A673 (cell line): ENCODE results near the gene HAS3. TPM values are rescaled to one million over a fixed set of nuclear protein-coding genes. Genes with fewer than 3 reads are reported as not detected.

Source experiments
- BruUV-seq: library from RNA; stranded (reverse); fragments of 400-500 nt; replicated peaks from 2 replicates; lab custom pipeline; 2021; lab: Mats Ljungman, UMichigan
- CTCF ChIA-PET: fragments of 300-600 bp; sonication (Branson Sonifier 250); formaldehyde crosslinking; loops from one replicate; lab custom pipeline; 2022; ENCODE audit warnings: antibody characterized with exemption; lab: Charles Lee
- POLR2A ChIA-PET: fragments of 300-600 bp; sonication (Branson Sonifier 250); formaldehyde crosslinking; loops from one replicate; lab custom pipeline; 2022; ENCODE audit warnings: antibody characterized with exemption; ENCODE audit not compliant: low non-redundant PET; lab: Charles Lee
- DNase-seq: peaks from one replicate; pipeline ENCODE4 v3.0.0-alpha.2; 2015; ENCODE audit warnings: low spot score
- H3K27ac ChIP-seq: fragments of 200-600 bp; sonication (generic); 2 replicates; pipeline ENCODE4 v1.5.1; 2016; ENCODE audit warnings: mixed run types, low read depth, mild to moderate bottlenecking, mixed read lengths, antibody characterized with exemption, low read length; ENCODE audit not compliant: poor library complexity, severe bottlenecking
- H3K27me3 ChIP-seq: fragments of 200-600 bp; sonication (generic); replicated peaks from 2 replicates; pipeline ENCODE4 v1.6.1; 2017; ENCODE audit warnings: mixed run types, low read depth, mild to moderate bottlenecking, mixed read lengths, antibody characterized with exemption, low read length; ENCODE audit not compliant: insufficient read depth, poor library complexity
- H3K36me3 ChIP-seq: fragments of 200-600 bp; sonication (generic); 2 replicates; pipeline ENCODE4 v1.6.1; 2016; ENCODE audit warnings: mixed run types, mild to moderate bottlenecking, mixed read lengths, antibody characterized with exemption, low read length; ENCODE audit not compliant: insufficient read depth, poor library complexity, severe bottlenecking
- H3K4me1 ChIP-seq: fragments of 200-600 bp; sonication (generic); 2 replicates; pipeline ENCODE4 v1.6.1; 2017; ENCODE audit warnings: mixed run types, mild to moderate bottlenecking, mixed read lengths, antibody characterized with exemption, low read length; ENCODE audit not compliant: insufficient read depth, poor library complexity, severe bottlenecking
- H3K4me3 ChIP-seq: fragments of 200-600 bp; sonication (generic); 2 replicates; pipeline ENCODE4 v1.5.1; 2016; ENCODE audit warnings: low read depth, mixed run types, mild to moderate bottlenecking, mixed read lengths, low read length; ENCODE audit not compliant: poor library complexity, severe bottlenecking
- H3K9me3 ChIP-seq: fragments of 200-600 bp; sonication (generic); 2 replicates; pipeline ENCODE4 v1.6.1; 2016; ENCODE audit warnings: mixed run types, low read depth, mild to moderate bottlenecking, mixed read lengths, antibody characterized with exemption, low read length; ENCODE audit not compliant: poor library complexity, severe bottlenecking
- EZH2 ChIP-seq: fragments of 200-600 bp; sonication (generic); IDR thresholded peaks from 2 replicates; pipeline ENCODE4 v1.6.1; 2017; ENCODE audit warnings: borderline replicate concordance, low read depth, mild to moderate bottlenecking, mixed read lengths, antibody characterized with exemption, low read length; ENCODE audit not compliant: poor library complexity, severe bottlenecking
- intact Hi-C: fragments of 100-400 bp; cut with micrococcal nuclease; formaldehyde crosslinking; loops from one replicate; pipeline ENCODE4 v1.10.0; 2022; ENCODE audit not compliant: unreplicated experiment
- total RNA-seq: library from RNA; stranded (reverse); gene quantifications from 2 replicates; pipeline ENCODE4 v1.2.3, GENCODE V29; 2021
- TF ChIP-seq, protein P1 (sequence below): fragments of 300-800, 200-600 bp; sonication (generic); conservative IDR thresholded peaks from 2 replicates; pipeline ENCODE4 v1.5.1; 2017; ENCODE audit warnings: low read depth, mild to moderate bottlenecking, antibody characterized with exemption, low read length, moderate library complexity, mixed read lengths

The HAS3 gene
- total RNA-seq, 1 experiment from 2014 or later = 0.49 TPM

- BruUV-seq = no TSS peak
- Histone ChIP-seq H3K36me3 (no peaks in the 10 kb centered on the region), H3K4me3 (no peak overlapping the region), H3K9me3 (no peaks in the 10 kb centered on the region), H3K27me3 (no peaks in the 10 kb centered on the region), H3K4me1 (no peaks in the 10 kb centered on the region), H3K27ac (no peak overlapping the region)
- ChIA-PET POLR2A (no interaction called here), CTCF (no interaction called here)
- no peak for DNase-seq
- no peak for TF ChIP-seq EZH2
- TF ChIP-seq, protein P1, sequence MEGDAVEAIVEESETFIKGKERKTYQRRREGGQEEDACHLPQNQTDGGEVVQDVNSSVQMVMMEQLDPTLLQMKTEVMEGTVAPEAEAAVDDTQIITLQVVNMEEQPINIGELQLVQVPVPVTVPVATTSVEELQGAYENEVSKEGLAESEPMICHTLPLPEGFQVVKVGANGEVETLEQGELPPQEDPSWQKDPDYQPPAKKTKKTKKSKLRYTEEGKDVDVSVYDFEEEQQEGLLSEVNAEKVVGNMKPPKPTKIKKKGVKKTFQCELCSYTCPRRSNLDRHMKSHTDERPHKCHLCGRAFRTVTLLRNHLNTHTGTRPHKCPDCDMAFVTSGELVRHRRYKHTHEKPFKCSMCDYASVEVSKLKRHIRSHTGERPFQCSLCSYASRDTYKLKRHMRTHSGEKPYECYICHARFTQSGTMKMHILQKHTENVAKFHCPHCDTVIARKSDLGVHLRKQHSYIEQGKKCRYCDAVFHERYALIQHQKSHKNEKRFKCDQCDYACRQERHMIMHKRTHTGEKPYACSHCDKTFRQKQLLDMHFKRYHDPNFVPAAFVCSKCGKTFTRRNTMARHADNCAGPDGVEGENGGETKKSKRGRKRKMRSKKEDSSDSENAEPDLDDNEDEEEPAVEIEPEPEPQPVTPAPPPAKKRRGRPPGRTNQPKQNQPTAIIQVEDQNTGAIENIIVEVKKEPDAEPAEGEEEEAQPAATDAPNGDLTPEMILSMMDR = no peak
- intact Hi-C loops = no loop called here
These were observed 16.2 kb upstream of the HAS3 start for GRCh38 chr16:69089091-69089910.

DNA sequence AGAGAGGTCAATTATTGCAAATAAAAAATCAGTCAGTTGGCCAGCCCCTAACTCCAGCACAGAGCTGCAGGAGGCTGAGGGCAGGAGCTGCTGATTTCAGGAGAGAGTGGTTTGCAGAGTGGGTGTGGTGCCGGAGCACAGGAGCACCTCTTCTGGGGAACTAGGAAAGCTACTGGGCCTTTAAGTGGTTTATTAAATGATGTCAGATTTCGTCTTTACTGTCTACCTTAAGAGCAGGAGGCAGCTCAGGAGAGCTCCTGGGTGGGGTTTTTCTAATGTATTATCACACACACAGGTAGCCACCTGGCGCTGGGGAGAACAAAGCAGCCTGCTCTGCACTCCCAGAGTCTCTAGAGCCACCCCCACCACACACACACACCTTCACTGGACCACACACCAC lies 11.5 kb upstream of the HAS3 start:
- peaks cover 10% of the 10 kb centered on the region for H3K4me1 ChIP-seq
- no peak for DNase-seq
- POLR2A ChIA-PET = no interaction called here
- intact Hi-C loops = no loop called here
- CTCF ChIA-PET = interaction anchor here (0.6 kb wide), 1 partner anchor 11 kb away, joined by 6 read pairs; no protein-coding TSS in a partner anchor
- H3K36me3 ChIP-seq = no peaks in the 10 kb centered on the region
- TF ChIP-seq, protein P1 = no peak
- H3K4me3 ChIP-seq = no peak overlapping the region
- no peaks in the 10 kb centered on the region for H3K9me3 ChIP-seq
- BruUV-seq = no TSS peak
- H3K27ac ChIP-seq = no peak overlapping the region
- no peaks in the 10 kb centered on the region for H3K27me3 ChIP-seq

- no peak for TF ChIP-seq EZH2
- TF ChIP-seq, protein P1 = no peak
- CTCF ChIA-PET = no interaction called here
- no peaks in the 10 kb centered on the region for H3K9me3 ChIP-seq
- POLR2A ChIA-PET = no interaction called here
- H3K27ac ChIP-seq = no peak overlapping the region
- intact Hi-C loops = no loop called here
- no TSS peak for BruUV-seq
- no peak overlapping the region for H3K4me3 ChIP-seq
- H3K27me3 ChIP-seq = no peaks in the 10 kb centered on the region
- no peaks in the 10 kb centered on the region for H3K36me3 ChIP-seq
- H3K4me1 ChIP-seq = peaks cover 10% of the 10 kb centered on the region
- DNase-seq = no peak
These were observed 11.0 kb upstream of the HAS3 start for GRCh38 chr16:69094501-69094900.
